Tibial nerve (tissue), 4 donors: ENCODE measurements around the gene EARS2. TPM values are rescaled to one million over a fixed set of nuclear protein-coding genes. Genes with fewer than 3 reads are reported as not detected.

Source experiments
- DNase-seq, 2 donors: peaks; one replicate each; pipeline ENCODE4 v3.0.0-alpha.2; 2019; ENCODE audit warnings: low spot score in 2 of 2
- H3K27ac ChIP-seq, 4 donors: fragments of 200-600 bp; sonication (generic) in 3 of 4; one replicate each; pipeline ENCODE4 v1.5.1; 2017 to 2019; ENCODE audit warnings: mild to moderate bottlenecking in 1 of 4
- H3K27me3 ChIP-seq, 2 donors: fragments of 200-600 bp; sonication (generic) in 1 of 2; one replicate each; pipeline versions ENCODE4 v1.5.1 to v1.6.0; 2017 to 2019
- H3K36me3 ChIP-seq, 3 donors: fragments of 200-600 bp; sonication (generic); one replicate each; pipeline ENCODE4 v1.5.1; 2018 to 2019
- H3K4me1 ChIP-seq, 4 donors: fragments of 200-600 bp; sonication (generic) in 3 of 4; one replicate each; pipeline ENCODE4 v1.5.1; 2017 to 2019
- H3K4me3 ChIP-seq, 4 donors: fragments of 200-600 bp; sonication (generic) in 3 of 4; one replicate each; pipeline ENCODE4 v1.5.1; 2017 to 2019; ENCODE audit warnings: mild to moderate bottlenecking in 1 of 4, moderate library complexity in 1 of 4
- H3K9me3 ChIP-seq, 4 donors: fragments of 200-600 bp; sonication (generic) in 3 of 4; one replicate each; pipeline ENCODE4 v1.5.1; 2017 to 2019
- CTCF ChIP-seq, 5 experiments: fragments of 200-600 bp in 3 of 5; fragments of 450-650 bp in 2 of 5; sonication (generic) in 3 of 5; IDR thresholded peaks; one replicate each; pipeline ENCODE4 v1.5.1; 2016 to 2019; ENCODE audit warnings: antibody characterized with exemption in 5 of 5, mild to moderate bottlenecking in 3 of 5, moderate library complexity in 2 of 5
- EP300 ChIP-seq, 2 donors: sonication (generic); formaldehyde crosslinking; IDR thresholded peaks; one replicate each; pipeline ENCODE4 v1.6.1; 2017; ENCODE audit warnings: antibody characterized with exemption in 2 of 2, mild to moderate bottlenecking in 1 of 2
- POLR2A ChIP-seq, 2 donors: fragments of 450-650 bp; IDR thresholded peaks; one replicate each; pipeline ENCODE4 v1.6.1; 2017; ENCODE audit warnings: antibody characterized with exemption in 2 of 2, mild to moderate bottlenecking in 2 of 2, moderate library complexity in 2 of 2
- WGBS, 2 donors: methylation state at CpG; one replicate each; pipeline ENCODE4 v1.1.5; 2018; 5-methylcytosine and 5-hydroxymethylcytosine counted together
- total RNA-seq, 4 donors: library from RNA; depleted of rRNA; stranded (reverse); fragments of >200 nt; gene quantifications; one replicate each; pipeline ENCODE4 v1.1.0, GENCODE V29; 2016

The EARS2 gene
- total RNA-seq, 4 donors from 2014 or later = 42.2 to 70.7 (median 57.1) TPM

- no peak overlapping the region for H3K4me3 ChIP-seq
- H3K4me1 ChIP-seq = peaks cover 0 to 16% (median 0%) of the 10 kb centered on the region in 4 donors
- no peak for TF ChIP-seq EP300 (IDR thresholded peaks at IDR 0.05)
- H3K27ac ChIP-seq = no peak overlapping the region
- no peaks in the 10 kb centered on the region for H3K9me3 ChIP-seq
- DNase-seq = no peak
- no peaks in the 10 kb centered on the region for H3K27me3 ChIP-seq
- peaks cover 5 to 87% (median 7%) of the 10 kb centered on the region in 3 donors for H3K36me3 ChIP-seq
Observed at GRCh38 chr16:23581764-23582163, 24.6 kb upstream of the EARS2 start.

- Histone ChIP-seq H3K4me3 (no peak overlapping the region), H3K27me3 (no peaks in the 10 kb centered on the region), H3K27ac (no peak overlapping the region), H3K4me1 (peaks cover 0 to 16% (median 0%) of the 10 kb centered on the region in 4 donors), H3K36me3 (peaks cover 0 to 80% (median 7%) of the 10 kb centered on the region in 3 donors), H3K9me3 (no peaks in the 10 kb centered on the region)
- DNase-seq = no peak
- no peak for TF ChIP-seq EP300 (IDR thresholded peaks at IDR 0.05)
- TF ChIP-seq POLR2A (IDR thresholded peaks at IDR 0.05) = no peak
- no peak for TF ChIP-seq CTCF (IDR thresholded peaks at IDR 0.05)
Observed at GRCh38 chr16:23580391-23580790, 23.2 kb upstream of the EARS2 start.

- DNase-seq = no peak
- WGBS, 2 donors = 96 to 98% methylated on average over 4 of the region's 4 CpGs
- TF ChIP-seq EP300 (IDR thresholded peaks at IDR 0.05) = no peak
- TF ChIP-seq POLR2A (IDR thresholded peaks at IDR 0.05) = no peak
- Histone ChIP-seq H3K27ac (no peak overlapping the region), H3K27me3 (no peaks in the 10 kb centered on the region), H3K4me1 (peaks cover 0 to 16% (median 0%) of the 10 kb centered on the region in 4 donors), H3K36me3 (peaks cover 0 to 80% (median 5%) of the 10 kb centered on the region in 3 donors), H3K9me3 (no peaks in the 10 kb centered on the region), H3K4me3 (no peak overlapping the region)
Observed at GRCh38 chr16:23579371-23579770, 22.2 kb upstream of the EARS2 start.

- WGBS, 2 donors = 52 to 58% methylated on average over 5 of the region's 5 CpGs
- DNase-seq = no peak
- H3K27me3 ChIP-seq = no peaks in the 10 kb centered on the region
- H3K9me3 ChIP-seq = no peaks in the 10 kb centered on the region
- peaks cover 0 to 81% (median 3%) of the 10 kb centered on the region in 3 donors for H3K36me3 ChIP-seq
- peak overlapping the region in 1 of 4 donors; percentile 23 for H3K27ac ChIP-seq
- no peak for TF ChIP-seq POLR2A (IDR thresholded peaks at IDR 0.05)
- TF ChIP-seq CTCF (IDR thresholded peaks at IDR 0.05) = no peak
- TF ChIP-seq EP300 (IDR thresholded peaks at IDR 0.05) = no peak
- no peak overlapping the region for H3K4me3 ChIP-seq
- H3K4me1 ChIP-seq = peaks cover 0 to 16% (median 0%) of the 10 kb centered on the region in 4 donors
Observed at GRCh38 chr16:23578101-23578830, 21.1 kb upstream of the EARS2 start.

- Histone ChIP-seq H3K4me1 (peaks cover 0 to 16% (median 0%) of the 10 kb centered on the region in 4 donors), H3K36me3 (peaks cover 0 to 81% (median 3%) of the 10 kb centered on the region in 3 donors), H3K9me3 (no peaks in the 10 kb centered on the region), H3K27ac (peak overlapping the region in 1 of 4 donors; percentile 23), H3K27me3 (no peaks in the 10 kb centered on the region), H3K4me3 (no peak overlapping the region)
- 83 to 97% methylated on average over 2 of the region's 2 CpGs for WGBS, 2 donors
- no peak for DNase-seq
- TF ChIP-seq POLR2A (IDR thresholded peaks at IDR 0.05) = no peak
Observed at GRCh38 chr16:23577493-23577892, 20.3 kb upstream of the EARS2 start.

GRCh38 chr16:23575834-23576233, 18.7 kb upstream of the EARS2 start:
- 81 to 93% methylated on average over 3 of the region's 3 CpGs for WGBS, 2 donors
- Histone ChIP-seq H3K9me3 (no peaks in the 10 kb centered on the region), H3K27ac (no peak overlapping the region), H3K4me1 (peaks cover 0 to 16% (median 0%) of the 10 kb centered on the region in 4 donors), H3K36me3 (peaks cover 0 to 81% (median 3%) of the 10 kb centered on the region in 3 donors), H3K4me3 (no peak overlapping the region), H3K27me3 (no peaks in the 10 kb centered on the region)
- TF ChIP-seq POLR2A (IDR thresholded peaks at IDR 0.05) (no peak), CTCF (IDR thresholded peaks at IDR 0.05) (no peak), EP300 (IDR thresholded peaks at IDR 0.05) (no peak)
- no peak for DNase-seq
